Suppressor macrophage treated with lipopolysaccharide for 4 hours (primary cell): ENCODE results near the gene SLC16A9.
A peak's percentile ranks its signal among the peaks of the same experiment; 100 is the strongest.
"Not testable (repeated sequence)": the region's sequence is repeated elsewhere in the genome, so short reads cannot be mapped to it uniquely, and the experiment has no call there.

ENCODE experiments used
- DNase-seq: peaks from one replicate; pipeline ENCODE4 v3.0.0-alpha.2; 2020

Gene SLC16A9

GRCh38 chr10:59709395-59710125 lies at the start of gene SLC16A9:
Gene SLC16A9 (minus strand): TSS chr10:59709850. CDS start chr10:59684291, 25,559 bp downstream.
- peak; percentile 29 for DNase-seq

GRCh38 chr10:59757966-59758365 lies 48.3 kb upstream of the SLC16A9 start:
- no peak for DNase-seq

- DNase-seq, result no peak
Observed at GRCh38 chr10:59754951-59755350, 45.3 kb upstream of the SLC16A9 start.

GRCh38 chr10:59753267-59753666 lies 43.6 kb upstream of the SLC16A9 start, which contains the start of gene MRLN:
Gene MRLN (minus strand): TSS chr10:59753455.
- DNase-seq, result no peak

- DNase-seq, result no peak
Observed at GRCh38 chr10:59752278-59752940, 42.8 kb upstream of the SLC16A9 start.

- DNase-seq, result no peak
Observed at GRCh38 chr10:59750155-59750945, 40.7 kb upstream of the SLC16A9 start.

- no peak for DNase-seq
Observed at GRCh38 chr10:59748834-59749233, 39.2 kb upstream of the SLC16A9 start.

GRCh38 chr10:59745163-59745650 lies 35.6 kb upstream of the SLC16A9 start:
- no peak for DNase-seq

GRCh38 chr10:59744762-59745161 lies 35.1 kb upstream of the SLC16A9 start:
- not testable (repeated sequence) for DNase-seq

GRCh38 chr10:59744156-59744555 lies 34.5 kb upstream of the SLC16A9 start:
- DNase-seq, result not testable (repeated sequence)

- no peak for DNase-seq
Observed at GRCh38 chr10:59741583-59741982, 31.9 kb upstream of the SLC16A9 start.

- DNase-seq, result no peak
Observed at GRCh38 chr10:59741048-59741447, 31.4 kb upstream of the SLC16A9 start.

GRCh38 chr10:59736749-59737148 lies 27.1 kb upstream of the SLC16A9 start:
- DNase-seq, result no peak

- no peak for DNase-seq
Observed at GRCh38 chr10:59735296-59735695, 25.6 kb upstream of the SLC16A9 start.

- DNase-seq, result no peak
Observed at GRCh38 chr10:59734014-59734462, 24.4 kb upstream of the SLC16A9 start.

- DNase-seq, result not testable (repeated sequence)
Observed at GRCh38 chr10:59733321-59734013, 23.8 kb upstream of the SLC16A9 start.

GRCh38 chr10:59732849-59733248 lies 23.2 kb upstream of the SLC16A9 start:
- not testable (repeated sequence) for DNase-seq

- not testable (repeated sequence) for DNase-seq
Observed at GRCh38 chr10:59729167-59729566, 19.5 kb upstream of the SLC16A9 start.

GRCh38 chr10:59724098-59724938 lies 14.7 kb upstream of the SLC16A9 start:
- DNase-seq, result no peak

GRCh38 chr10:59720377-59720776 lies 10.7 kb upstream of the SLC16A9 start:
- DNase-seq, result no peak

- DNase-seq, result no peak
Observed at GRCh38 chr10:59719374-59719773, 9.7 kb upstream of the SLC16A9 start.

- DNase-seq, result no peak
Observed at GRCh38 chr10:59718257-59718656, 8.6 kb upstream of the SLC16A9 start.
